PC-3 (cell line): ENCODE data around the gene RPS6KA6. TPM values are rescaled to one million over a fixed set of nuclear protein-coding genes. Genes with fewer than 3 reads are reported as not detected.

Experiments used
- ATAC-seq: fragments of 200-7000 bp; cut with Tn5 transposase; 2 replicates; pipeline ENCODE4 v1.9.1; 2020; ENCODE audit warnings: mild to moderate bottlenecking, moderate library complexity
- BruUV-seq: library from RNA; stranded (reverse); fragments of 400-500 nt; replicated peaks from 2 replicates; lab custom pipeline; 2021; lab: Mats Ljungman, UMichigan
- CTCF ChIA-PET: fragments of 300-600 bp; sonication (Branson Sonifier 250); formaldehyde crosslinking; loops from one replicate; lab custom pipeline; 2022; ENCODE audit warnings: antibody characterized with exemption; lab: Charles Lee
- POLR2A ChIA-PET: fragments of 300-600 bp; sonication (Branson Sonifier 250); formaldehyde crosslinking; loops from one replicate; lab custom pipeline; 2022; ENCODE audit warnings: antibody characterized with exemption; ENCODE audit not compliant: unreplicated experiment; lab: Charles Lee
- DNase-seq: peaks from one replicate; pipeline ENCODE4 v3.0.0-alpha.2; 2015
- H2AFZ ChIP-seq: fragments of 300-600 bp; sonication (generic); 2 replicates; pipeline ENCODE4 v1.6.0; 2016; ENCODE audit warnings: antibody characterized with exemption, low read length
- H3F3A ChIP-seq: fragments of 300-600 bp; sonication (generic); one replicate; pipeline ENCODE4 v1.6.0; 2017; ENCODE audit warnings: antibody characterized with exemption, low read length, control low read depth, mild to moderate bottlenecking; ENCODE audit not compliant: unreplicated experiment
- H3K27ac ChIP-seq: fragments of 300-600 bp; sonication (generic); 2 replicates; pipeline ENCODE4 v1.5.1; 2016; ENCODE audit warnings: mild to moderate bottlenecking, low read length
- H3K27me3 ChIP-seq: fragments of 300-600 bp; sonication (generic); 2 replicates; pipeline ENCODE4 v1.6.1; 2016; ENCODE audit warnings: low read length, mixed read lengths
- H3K36me3 ChIP-seq: fragments of 300-600 bp; sonication (generic); 2 replicates; pipeline ENCODE4 v1.6.1; 2016; ENCODE audit warnings: low read depth, mixed run types, low read length, mixed read lengths
- H3K4me1 ChIP-seq: fragments of 300-600 bp; sonication (generic); 2 replicates; pipeline ENCODE4 v1.5.1; 2016; ENCODE audit warnings: low read length; ENCODE audit not compliant: insufficient read depth
- H3K4me2 ChIP-seq: fragments of 300-600 bp; sonication (generic); 2 replicates; pipeline ENCODE4 v1.6.0; 2016; ENCODE audit warnings: low read length
- H3K4me3 ChIP-seq: fragments of 300-600 bp; sonication (generic); 2 replicates; pipeline ENCODE4 v1.5.1; 2016; ENCODE audit warnings: mild to moderate bottlenecking, low read length, mixed read lengths
- H3K79me2 ChIP-seq: fragments of 300-600 bp; sonication (generic); 2 replicates; pipeline ENCODE4 v1.6.1; 2017; ENCODE audit warnings: low read length, mixed read lengths
- H3K9ac ChIP-seq: fragments of 300-600 bp; sonication (generic); 2 replicates; pipeline ENCODE4 v1.6.0; 2016; ENCODE audit warnings: mild to moderate bottlenecking, low read length
- H3K9me2 ChIP-seq: fragments of 300-600 bp; sonication (generic); replicated peaks from 2 replicates; pipeline ENCODE4 v1.6.1; 2016; ENCODE audit warnings: mixed run types, low read length, mixed read lengths
- H3K9me3 ChIP-seq: fragments of 300-600 bp; sonication (generic); 2 replicates; pipeline ENCODE4 v1.6.1; 2016; ENCODE audit warnings: low read length, mixed read lengths
- H4K20me1 ChIP-seq: fragments of 300-600 bp; sonication (generic); 2 replicates; pipeline ENCODE4 v1.6.1; 2016; ENCODE audit warnings: low read length, mixed read lengths
- EZH2 ChIP-seq: fragments of 300-600 bp; sonication (generic); IDR thresholded peaks from one replicate; pipeline ENCODE4 v1.6.1; 2017; ENCODE audit warnings: antibody characterized with exemption, mild to moderate bottlenecking, low read length; ENCODE audit not compliant: unreplicated experiment
- EZH2phosphoT487 ChIP-seq: fragments of 300-600 bp; sonication (generic); IDR thresholded peaks from 2 replicates; pipeline ENCODE4 v1.6.1; 2018; ENCODE audit warnings: mild to moderate bottlenecking, antibody characterized with exemption, low read length, borderline replicate concordance
- intact Hi-C: fragments of 100-400 bp; cut with micrococcal nuclease; formaldehyde crosslinking; loops from 2 replicates; pipeline ENCODE4 v1.9.0; 2023
- total RNA-seq: library from RNA; depleted of rRNA; stranded (reverse); fragments of >200 nt; gene quantifications from 2 replicates; pipeline ENCODE4 v1.2.3, GENCODE V29; 2014
- TF ChIP-seq, protein P1 (sequence below): fragments of 300-600 bp; sonication (generic); conservative IDR thresholded peaks from 2 replicates; pipeline ENCODE4 v1.5.1; 2017; ENCODE audit warnings: antibody characterized with exemption, low read depth, mild to moderate bottlenecking, low read length

Gene RPS6KA6
- total RNA-seq, 1 experiment from 2014 or later = 3.6 TPM

DNA sequence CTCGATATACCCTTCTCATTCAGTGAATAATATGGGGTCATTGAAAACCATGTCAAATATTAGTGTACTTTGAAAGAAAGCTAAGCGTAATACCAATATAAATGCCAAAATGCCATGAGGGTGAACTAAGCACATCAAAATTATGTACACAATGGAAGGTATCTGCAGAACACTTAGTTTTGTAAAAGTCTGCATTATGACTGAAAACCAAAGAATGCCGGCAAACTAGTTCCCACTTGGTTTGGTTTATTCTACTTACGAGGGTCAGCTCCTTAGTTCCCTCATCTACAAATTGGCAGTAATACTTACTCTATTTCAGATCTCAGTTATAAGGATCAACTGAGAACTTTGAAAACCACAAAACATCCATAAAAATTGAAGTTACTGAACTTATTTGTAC is 27.3 kb downstream of the RPS6KA6 start:
- peaks cover 6% of the 10 kb centered on the region for H3F3A ChIP-seq
- H3K4me3 ChIP-seq = peak overlapping the region; percentile 27; the same call in 1 of the 2 replicates
- no peaks in the 10 kb centered on the region for H4K20me1 ChIP-seq
- H3K79me2 ChIP-seq = peaks cover 12% of the 10 kb centered on the region; the same call in 1 of the 2 replicates
- no peak for TF ChIP-seq EZH2
- H3K36me3 ChIP-seq = no peaks in the 10 kb centered on the region
- ATAC-seq (peak; percentile 40), DNase-seq (peak; percentile 88)
- CTCF ChIA-PET = no interaction called here
- no peaks in the 10 kb centered on the region for H3K9me2 ChIP-seq
- peaks cover 68% of the 10 kb centered on the region for H3K4me1 ChIP-seq
- POLR2A ChIA-PET = no interaction called here
- peak overlapping the region; percentile 59 for H3K27ac ChIP-seq
- H2AFZ ChIP-seq = no peak overlapping the region
- no peaks in the 10 kb centered on the region for H3K9me3 ChIP-seq
- no TSS peak for BruUV-seq
- no peaks in the 10 kb centered on the region for H3K27me3 ChIP-seq
- intact Hi-C loops = no loop called here
- no peak overlapping the region for H3K9ac ChIP-seq
- H3K4me2 ChIP-seq = peak overlapping the region; percentile 70

GRCh38 chrX:84156821-84157220 is 31.2 kb downstream of the RPS6KA6 start:
- no peak overlapping the region for H3K9ac ChIP-seq
- BruUV-seq = no TSS peak
- H3K9me2 ChIP-seq = no peaks in the 10 kb centered on the region
- H3K36me3 ChIP-seq = 0 out of 2 replicates have a peak, but pooled peaks cover 4% of the 10 kb centered on the region
- peak overlapping the region; percentile 15; the same call in 1 of the 2 replicates for H3K4me3 ChIP-seq
- POLR2A ChIA-PET = no interaction called here
- H3K79me2 ChIP-seq = no peaks in the 10 kb centered on the region
- H3K4me1 ChIP-seq = peaks cover 69% of the 10 kb centered on the region
- no peaks in the 10 kb centered on the region for H3K9me3 ChIP-seq
- CTCF ChIA-PET = interaction anchor here (0.5 kb wide), 1 partner anchor 142 kb away, joined by 6 read pairs; no protein-coding TSS in a partner anchor
- no peaks in the 10 kb centered on the region for H3K27me3 ChIP-seq
- H4K20me1 ChIP-seq = no peaks in the 10 kb centered on the region
- no peak overlapping the region for H2AFZ ChIP-seq
- TF ChIP-seq EZH2phosphoT487 (no peak), EZH2 (no peak)
- TF ChIP-seq, protein P1, sequence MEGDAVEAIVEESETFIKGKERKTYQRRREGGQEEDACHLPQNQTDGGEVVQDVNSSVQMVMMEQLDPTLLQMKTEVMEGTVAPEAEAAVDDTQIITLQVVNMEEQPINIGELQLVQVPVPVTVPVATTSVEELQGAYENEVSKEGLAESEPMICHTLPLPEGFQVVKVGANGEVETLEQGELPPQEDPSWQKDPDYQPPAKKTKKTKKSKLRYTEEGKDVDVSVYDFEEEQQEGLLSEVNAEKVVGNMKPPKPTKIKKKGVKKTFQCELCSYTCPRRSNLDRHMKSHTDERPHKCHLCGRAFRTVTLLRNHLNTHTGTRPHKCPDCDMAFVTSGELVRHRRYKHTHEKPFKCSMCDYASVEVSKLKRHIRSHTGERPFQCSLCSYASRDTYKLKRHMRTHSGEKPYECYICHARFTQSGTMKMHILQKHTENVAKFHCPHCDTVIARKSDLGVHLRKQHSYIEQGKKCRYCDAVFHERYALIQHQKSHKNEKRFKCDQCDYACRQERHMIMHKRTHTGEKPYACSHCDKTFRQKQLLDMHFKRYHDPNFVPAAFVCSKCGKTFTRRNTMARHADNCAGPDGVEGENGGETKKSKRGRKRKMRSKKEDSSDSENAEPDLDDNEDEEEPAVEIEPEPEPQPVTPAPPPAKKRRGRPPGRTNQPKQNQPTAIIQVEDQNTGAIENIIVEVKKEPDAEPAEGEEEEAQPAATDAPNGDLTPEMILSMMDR = no peak
- DNase-seq (peak; percentile 58), ATAC-seq (peak; percentile 26; the same call in 1 of the 2 replicates)
- intact Hi-C loops = no loop called here
- peaks cover 6% of the 10 kb centered on the region for H3F3A ChIP-seq
- H3K4me2 ChIP-seq = peak overlapping the region; percentile 27
- peak overlapping the region; percentile 72 for H3K27ac ChIP-seq

GRCh38 chrX:84155938-84156337 is 32.1 kb downstream of the RPS6KA6 start:
- Histone ChIP-seq H3K9me3 (no peaks in the 10 kb centered on the region), H2AFZ (no peak overlapping the region), H3F3A (peaks cover 1% of the 10 kb centered on the region), H3K4me2 (peak overlapping the region; percentile 27), H4K20me1 (no peaks in the 10 kb centered on the region), H3K4me1 (peaks cover 60% of the 10 kb centered on the region), H3K79me2 (no peaks in the 10 kb centered on the region), H3K27ac (peak overlapping the region; percentile 72), H3K36me3 (0 out of 2 replicates have a peak, but pooled peaks cover 4% of the 10 kb centered on the region), H3K9ac (no peak overlapping the region), H3K4me3 (no peak overlapping the region), H3K27me3 (no peaks in the 10 kb centered on the region), H3K9me2 (no peaks in the 10 kb centered on the region)
- no TSS peak for BruUV-seq
- CTCF ChIA-PET = no interaction called here
- peak; percentile 58 for ATAC-seq
- intact Hi-C loops = no loop called here
- DNase-seq = peak; percentile 58
- POLR2A ChIA-PET = no interaction called here
- no peak for TF ChIP-seq EZH2phosphoT487
- TF ChIP-seq EZH2 = no peak
- TF ChIP-seq, protein P1 = no peak
